HG02840 (cell line): Measurements from ENCODE around the gene ZIC5.
"Not testable (repeated sequence)": the region's sequence is repeated elsewhere in the genome, so short reads cannot be mapped to it uniquely, and the experiment has no call there.

ENCODE experiments used
- ATAC-seq: cut with Tn5 transposase; IDR thresholded peaks from one replicate; pipeline ENCODE4 v1.9.1; 2021; ENCODE audit warnings: mild to moderate bottlenecking, moderate library complexity, moderate number of reproducible peaks; ENCODE audit not compliant: unreplicated experiment, low FRiP score

The ZIC5 gene

DNA sequence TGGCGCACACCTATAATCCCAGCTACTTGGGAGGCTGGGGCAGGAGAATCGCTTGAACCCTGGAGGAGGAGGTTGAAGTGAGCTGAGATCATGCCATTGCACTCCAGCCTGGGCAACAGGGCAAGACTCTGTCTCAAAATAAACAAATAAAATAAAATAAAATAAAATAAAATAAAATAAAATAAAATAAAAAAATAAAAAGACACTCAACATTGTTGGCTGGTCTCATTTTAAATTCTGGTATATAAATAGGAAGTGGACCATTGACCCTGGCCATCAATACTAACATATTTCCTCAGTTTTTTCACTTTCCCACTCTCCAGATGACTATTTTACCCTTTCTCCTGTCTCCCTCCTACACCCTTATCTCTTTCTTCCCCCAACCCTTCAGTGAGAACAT, 26.1 kb downstream of the ZIC5 start:
- ATAC-seq = not testable (repeated sequence)

GRCh38 chr13:99944606-99945005, 27.0 kb downstream of the ZIC5 start:
- ATAC-seq = no peak

DNA sequence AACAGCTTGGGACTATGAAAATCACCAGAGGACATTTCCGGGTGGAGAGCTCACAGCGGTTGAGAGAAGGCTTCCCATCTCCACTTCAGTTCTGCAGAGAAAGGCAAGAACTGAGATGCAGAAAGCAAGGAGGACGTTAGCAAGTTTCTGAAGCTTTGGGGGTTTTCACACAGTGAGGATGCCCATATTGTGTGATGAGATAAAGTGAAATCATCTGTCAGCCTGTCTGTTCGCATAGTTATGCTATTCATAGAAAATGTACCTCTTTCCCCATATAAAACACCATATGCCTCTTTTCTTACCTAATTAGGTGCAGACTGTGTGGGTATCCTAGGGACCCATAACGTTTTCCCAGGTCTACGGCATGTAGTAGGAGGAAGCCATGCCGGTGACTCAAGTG, 27.5 kb downstream of the ZIC5 start:
- no peak for ATAC-seq

DNA sequence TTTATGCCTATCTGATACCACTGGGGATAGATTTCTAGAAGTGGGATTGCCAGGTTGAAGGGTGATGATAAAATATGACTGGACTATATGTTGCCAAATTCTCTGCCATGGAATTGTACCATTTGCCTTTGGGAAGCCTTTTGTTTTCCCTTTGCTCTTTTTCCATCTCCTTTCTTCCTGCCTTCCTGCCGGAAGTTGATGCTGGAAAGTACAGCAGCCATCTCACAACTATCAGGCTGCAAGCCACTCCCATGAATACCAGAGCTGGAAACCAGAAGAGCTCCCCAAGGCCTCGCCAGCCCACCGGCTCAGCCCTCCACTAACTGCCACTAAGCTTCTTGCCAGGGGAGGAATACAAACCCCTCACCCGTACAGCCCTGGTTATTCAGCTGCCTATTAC, 29.7 kb downstream of the ZIC5 start:
- no peak for ATAC-seq

- ATAC-seq = no peak
These were observed 30.5 kb downstream of the ZIC5 start for GRCh38 chr13:99941086-99941485.

DNA sequence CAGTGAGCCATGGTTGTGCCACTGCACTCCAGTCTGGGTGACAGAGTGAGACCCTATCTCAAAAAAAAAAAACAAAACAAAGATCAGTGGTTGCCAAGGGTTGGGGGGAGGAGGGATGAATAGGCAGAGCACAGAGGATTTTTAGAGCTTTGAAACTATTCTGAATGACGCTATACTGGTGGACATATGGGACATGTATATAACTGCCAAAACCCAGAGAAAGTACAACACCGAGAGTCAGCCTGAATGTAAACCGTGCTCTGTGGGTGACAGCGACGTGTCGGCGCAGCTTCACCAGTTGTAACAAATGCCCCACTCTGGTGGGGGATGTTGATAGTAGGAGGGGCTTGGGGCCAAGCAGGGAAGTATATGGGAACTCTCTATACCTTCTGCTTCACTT, 32.9 kb downstream of the ZIC5 start:
- ATAC-seq = no peak

DNA sequence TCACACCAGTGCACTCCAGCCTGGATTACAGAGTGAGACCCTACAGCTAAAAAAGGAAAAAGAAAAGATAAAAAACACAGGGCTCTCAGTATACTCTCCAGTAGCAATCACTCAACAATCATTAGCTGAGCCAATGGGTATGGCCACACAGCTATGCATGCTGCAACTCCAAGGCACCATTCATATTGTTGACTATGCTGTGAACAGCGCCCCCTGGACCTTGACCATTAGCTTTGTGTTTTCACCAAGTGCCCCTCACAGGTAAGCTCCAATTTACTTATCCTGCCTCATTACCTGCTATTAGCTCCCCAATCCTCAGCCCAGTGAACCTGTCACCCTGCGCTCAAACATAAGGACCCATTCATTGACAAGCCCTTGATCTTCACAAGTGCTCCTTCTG, 35.8 kb downstream of the ZIC5 start:
- ATAC-seq = no peak

DNA sequence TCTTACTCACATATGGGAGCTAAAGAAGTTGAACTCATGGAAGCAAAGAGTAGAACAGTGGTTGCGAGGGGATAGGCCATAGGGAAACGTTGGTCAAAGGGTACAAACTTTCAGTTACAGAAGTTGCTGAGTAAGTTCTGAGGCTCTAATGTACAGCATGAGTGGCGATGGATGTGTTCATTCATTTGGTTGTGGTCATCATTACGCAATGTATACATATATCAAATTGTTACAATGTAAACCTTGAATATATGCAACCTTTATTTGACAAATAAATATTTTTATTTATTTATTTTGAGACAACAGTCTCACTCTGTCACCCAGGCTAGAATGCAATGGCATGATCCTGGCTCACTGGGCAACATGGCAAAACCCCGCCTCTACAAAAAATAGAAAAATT, 38.7 kb downstream of the ZIC5 start:
- ATAC-seq = no peak

- no peak for ATAC-seq
These were observed 40.6 kb downstream of the ZIC5 start for GRCh38 chr13:99930925-99931324.

DNA sequence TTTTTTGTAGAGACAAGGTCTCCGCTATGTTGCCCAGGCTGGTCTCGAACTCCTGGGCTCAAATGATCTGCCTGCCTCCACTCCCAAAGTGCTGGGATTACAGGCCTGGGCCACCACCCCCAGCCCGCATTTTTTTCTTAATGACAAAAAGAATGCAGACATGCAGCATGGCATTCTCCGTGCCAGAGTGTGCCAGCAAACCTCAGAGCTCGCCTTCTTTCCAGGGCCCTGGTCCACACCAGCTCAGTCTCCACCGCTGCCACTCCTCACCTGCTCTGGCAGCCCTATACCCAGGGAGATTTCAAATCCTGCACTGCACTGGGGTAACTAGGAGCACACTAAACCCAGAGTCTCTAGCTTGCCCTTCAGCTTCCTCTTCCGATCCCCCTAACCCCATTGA, 41.7 kb downstream of the ZIC5 start:
- no peak for ATAC-seq

DNA sequence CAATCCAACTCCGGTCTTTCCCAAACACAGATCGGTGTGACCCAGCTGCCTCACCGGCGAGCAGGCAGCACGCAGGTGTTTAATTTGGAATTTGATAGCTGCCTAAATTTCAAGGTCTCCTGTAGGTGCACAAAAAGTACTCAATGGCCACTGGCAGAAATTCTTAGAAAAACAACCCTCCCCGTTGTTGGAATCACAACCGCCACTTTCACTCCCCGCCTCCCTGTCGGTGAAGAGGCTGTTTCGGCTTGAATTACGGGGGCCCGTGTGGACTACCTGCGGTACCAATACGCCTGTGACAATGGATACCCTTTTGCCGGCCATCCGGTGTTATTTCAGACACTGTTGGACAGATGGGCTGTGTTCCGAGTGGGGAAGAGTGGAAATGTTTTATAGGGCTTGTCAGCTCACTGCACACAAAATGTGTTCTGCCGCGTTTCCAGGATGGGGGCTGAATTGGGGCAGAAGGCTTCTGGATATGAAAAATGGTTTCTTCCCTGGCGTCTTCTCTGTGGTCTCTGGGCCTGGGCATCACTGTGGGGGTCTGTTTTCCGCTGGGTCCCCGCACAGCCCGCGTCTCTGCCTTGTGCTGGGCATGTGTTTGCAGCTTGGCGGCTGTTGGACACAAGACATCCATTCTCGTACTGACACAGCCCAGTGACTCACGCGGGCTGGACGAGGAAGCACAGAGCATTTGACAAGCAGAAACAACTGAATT, 45.4 kb downstream of the ZIC5 start:
- no peak for ATAC-seq

DNA sequence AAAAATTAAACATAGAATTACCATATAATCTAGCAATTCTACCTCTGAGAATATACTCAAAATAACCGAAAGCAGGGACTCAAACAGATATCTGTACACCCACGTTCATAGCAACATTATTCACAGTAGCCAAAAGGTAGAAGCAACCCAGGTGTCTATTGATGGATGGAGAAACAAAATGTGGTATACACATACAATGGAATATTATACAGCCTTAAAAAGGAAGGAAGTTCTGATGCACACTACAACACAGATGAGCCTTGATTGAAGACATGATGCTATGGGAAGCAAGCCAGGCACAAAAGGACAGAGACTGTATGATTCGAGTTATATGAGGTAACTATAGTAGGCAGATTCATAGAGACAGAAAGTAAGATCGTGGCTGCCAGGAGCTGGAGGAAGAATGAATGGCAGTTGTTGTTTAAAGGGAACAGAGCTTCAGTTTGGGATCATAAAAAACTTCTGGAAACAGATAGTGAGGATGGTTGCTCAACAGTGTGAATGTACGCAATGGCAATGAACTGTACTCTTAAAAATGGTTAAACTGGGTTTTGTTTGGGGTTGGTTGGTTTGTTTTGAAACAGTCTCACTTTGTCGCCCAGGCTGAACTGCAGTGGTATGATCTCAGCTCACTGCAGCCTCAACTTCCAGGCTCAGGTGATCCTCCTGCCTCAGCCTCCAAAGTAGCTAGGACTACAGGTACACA, 47.5 kb downstream of the ZIC5 start:
- ATAC-seq = no peak

- ATAC-seq = no peak
These were observed 48.7 kb downstream of the ZIC5 start for GRCh38 chr13:99922631-99923404.

DNA sequence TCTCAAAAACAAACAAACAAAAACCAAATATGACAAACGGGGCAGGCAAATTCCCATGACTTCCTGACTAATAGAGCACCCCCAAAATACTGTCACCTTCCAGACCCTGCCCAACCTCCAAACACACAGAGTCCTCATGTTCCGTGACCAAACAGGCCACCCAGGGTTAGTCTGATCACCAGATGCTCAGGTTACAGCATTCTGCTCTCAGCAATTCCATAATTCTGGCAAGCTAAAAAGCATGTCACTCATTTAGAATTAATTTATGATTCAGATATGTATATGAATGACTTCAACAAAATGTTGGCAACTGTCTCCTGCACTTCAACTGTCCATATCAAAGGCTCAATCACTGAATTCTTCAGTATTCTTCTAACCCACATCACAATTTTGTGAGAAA, 52.4 kb downstream of the ZIC5 start:
- no peak for ATAC-seq

GRCh38 chr13:99916366-99917103, 55.0 kb downstream of the ZIC5 start:
- no peak for ATAC-seq

DNA sequence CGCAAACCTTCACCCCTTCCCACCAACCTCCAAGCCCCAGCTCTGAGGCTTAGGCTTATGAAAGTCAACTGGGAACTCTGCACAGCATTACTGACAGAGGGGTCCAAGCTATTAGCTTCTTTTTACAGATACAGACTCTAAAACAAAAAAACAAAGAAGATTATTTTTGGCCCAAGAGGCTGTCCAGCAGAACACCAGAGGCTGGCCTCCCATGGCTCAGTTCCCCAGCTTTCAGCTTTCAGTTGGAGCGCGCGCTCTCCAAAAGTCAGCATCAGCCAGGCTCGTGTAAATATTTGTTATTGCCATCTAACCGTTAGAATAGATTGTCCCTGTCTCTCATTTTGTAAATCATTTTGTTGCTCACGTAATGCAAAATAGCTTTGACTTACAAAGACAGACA, 58.4 kb downstream of the ZIC5 start:
- ATAC-seq = no peak
